ENCODE measurements around the gene TRAPPC6A. TPM values are rescaled to one million over a fixed set of nuclear protein-coding genes. Genes with fewer than 3 reads are reported as not detected.

TRAPPC6A gene
- total and polyA plus RNA-seq, 2 experiments from 2014 or later = 29.4 to 74.7 TPM

DNA sequence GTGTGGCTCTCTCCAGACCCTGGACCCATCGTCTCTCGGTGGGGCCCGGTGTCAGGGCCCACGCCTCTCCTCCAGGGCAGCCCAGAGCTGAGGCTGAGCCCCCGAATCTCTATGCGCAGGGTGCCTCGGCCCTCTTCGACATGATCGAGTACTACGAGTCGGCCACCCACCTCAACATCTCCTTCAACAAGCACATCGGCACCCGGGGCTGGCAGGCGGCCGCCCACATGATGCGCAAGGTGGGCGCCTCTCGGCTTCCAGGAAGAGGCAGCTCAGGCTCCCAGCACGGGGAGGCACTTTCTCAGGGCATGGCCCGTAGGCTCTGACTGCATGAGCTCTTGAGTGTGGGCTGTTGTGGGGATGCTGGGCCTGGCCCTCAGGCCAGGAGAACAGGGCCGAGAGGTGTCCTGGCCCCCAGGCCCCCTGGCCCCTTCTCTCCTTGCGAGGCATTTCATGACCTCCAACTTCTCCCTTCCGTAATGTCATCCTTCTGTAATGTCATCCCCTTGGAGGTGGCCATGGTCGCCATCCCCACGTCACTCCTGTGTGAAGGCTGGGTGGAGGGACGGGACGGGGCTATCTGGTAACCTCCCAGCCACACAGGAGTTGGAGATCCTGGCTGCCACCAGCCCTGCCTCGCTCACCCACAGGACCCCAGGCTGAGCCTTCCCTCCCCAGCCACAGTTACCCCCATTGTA lies 36.7 kb downstream of the TRAPPC6A start (continued):
- TF ChIP-seq, protein P1, sequence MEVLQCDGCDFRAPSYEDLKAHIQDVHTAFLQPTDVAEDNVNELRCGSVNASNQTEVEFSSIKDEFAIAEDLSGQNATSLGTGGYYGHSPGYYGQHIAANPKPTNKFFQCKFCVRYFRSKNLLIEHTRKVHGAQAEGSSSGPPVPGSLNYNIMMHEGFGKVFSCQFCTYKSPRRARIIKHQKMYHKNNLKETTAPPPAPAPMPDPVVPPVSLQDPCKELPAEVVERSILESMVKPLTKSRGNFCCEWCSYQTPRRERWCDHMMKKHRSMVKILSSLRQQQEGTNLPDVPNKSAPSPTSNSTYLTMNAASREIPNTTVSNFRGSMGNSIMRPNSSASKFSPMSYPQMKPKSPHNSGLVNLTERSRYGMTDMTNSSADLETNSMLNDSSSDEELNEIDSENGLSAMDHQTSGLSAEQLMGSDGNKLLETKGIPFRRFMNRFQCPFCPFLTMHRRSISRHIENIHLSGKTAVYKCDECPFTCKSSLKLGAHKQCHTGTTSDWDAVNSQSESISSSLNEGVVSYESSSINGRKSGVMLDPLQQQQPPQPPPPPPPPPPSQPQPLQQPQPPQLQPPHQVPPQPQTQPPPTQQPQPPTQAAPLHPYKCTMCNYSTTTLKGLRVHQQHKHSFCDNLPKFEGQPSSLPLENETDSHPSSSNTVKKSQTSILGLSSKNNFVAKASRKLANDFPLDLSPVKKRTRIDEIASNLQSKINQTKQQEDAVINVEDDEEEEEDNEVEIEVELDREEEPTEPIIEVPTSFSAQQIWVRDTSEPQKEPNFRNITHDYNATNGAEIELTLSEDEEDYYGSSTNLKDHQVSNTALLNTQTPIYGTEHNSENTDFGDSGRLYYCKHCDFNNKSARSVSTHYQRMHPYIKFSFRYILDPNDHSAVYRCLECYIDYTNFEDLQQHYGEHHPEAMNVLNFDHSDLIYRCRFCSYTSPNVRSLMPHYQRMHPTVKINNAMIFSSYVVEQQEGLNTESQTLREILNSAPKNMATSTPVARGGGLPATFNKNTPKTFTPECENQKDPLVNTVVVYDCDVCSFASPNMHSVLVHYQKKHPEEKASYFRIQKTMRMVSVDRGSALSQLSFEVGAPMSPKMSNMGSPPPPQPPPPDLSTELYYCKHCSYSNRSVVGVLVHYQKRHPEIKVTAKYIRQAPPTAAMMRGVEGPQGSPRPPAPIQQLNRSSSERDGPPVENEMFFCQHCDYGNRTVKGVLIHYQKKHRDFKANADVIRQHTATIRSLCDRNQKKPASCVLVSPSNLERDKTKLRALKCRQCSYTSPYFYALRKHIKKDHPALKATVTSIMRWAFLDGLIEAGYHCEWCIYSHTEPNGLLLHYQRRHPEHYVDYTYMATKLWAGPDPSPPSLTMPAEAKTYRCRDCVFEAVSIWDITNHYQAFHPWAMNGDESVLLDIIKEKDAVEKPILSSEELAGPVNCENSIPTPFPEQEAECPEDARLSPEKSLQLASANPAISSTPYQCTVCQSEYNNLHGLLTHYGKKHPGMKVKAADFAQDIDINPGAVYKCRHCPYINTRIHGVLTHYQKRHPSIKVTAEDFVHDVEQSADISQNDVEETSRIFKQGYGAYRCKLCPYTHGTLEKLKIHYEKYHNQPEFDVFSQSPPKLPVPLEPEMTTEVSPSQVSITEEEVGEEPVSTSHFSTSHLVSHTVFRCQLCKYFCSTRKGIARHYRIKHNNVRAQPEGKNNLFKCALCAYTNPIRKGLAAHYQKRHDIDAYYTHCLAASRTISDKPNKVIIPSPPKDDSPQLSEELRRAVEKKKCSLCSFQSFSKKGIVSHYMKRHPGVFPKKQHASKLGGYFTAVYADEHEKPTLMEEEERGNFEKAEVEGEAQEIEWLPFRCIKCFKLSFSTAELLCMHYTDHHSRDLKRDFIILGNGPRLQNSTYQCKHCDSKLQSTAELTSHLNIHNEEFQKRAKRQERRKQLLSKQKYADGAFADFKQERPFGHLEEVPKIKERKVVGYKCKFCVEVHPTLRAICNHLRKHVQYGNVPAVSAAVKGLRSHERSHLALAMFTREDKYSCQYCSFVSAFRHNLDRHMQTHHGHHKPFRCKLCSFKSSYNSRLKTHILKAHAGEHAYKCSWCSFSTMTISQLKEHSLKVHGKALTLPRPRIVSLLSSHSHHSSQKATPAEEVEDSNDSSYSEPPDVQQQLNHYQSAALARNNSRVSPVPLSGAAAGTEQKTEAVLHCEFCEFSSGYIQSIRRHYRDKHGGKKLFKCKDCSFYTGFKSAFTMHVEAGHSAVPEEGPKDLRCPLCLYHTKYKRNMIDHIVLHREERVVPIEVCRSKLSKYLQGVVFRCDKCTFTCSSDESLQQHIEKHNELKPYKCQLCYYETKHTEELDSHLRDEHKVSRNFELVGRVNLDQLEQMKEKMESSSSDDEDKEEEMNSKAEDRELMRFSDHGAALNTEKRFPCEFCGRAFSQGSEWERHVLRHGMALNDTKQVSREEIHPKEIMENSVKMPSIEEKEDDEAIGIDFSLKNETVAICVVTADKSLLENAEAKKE (CRISPR knock-in tag; IDR thresholded peaks at IDR 0.05) = no peak
- TF ChIP-seq ZNF331 (CRISPR knock-in tag; IDR thresholded peaks at IDR 0.05; ENCODE audit: low read depth) (no peak), JUNB (IDR thresholded peaks at IDR 0.05; ENCODE audit: unreplicated experiment) (no peak), EZH2phosphoT487 (IDR thresholded peaks at IDR 0.05; ENCODE audit: unreplicated experiment) (no peak), NANOG (IDR thresholded peaks at IDR 0.05; ENCODE audit: borderline replicate concordance) (no peak)
- TF ChIP-seq, protein P2, sequence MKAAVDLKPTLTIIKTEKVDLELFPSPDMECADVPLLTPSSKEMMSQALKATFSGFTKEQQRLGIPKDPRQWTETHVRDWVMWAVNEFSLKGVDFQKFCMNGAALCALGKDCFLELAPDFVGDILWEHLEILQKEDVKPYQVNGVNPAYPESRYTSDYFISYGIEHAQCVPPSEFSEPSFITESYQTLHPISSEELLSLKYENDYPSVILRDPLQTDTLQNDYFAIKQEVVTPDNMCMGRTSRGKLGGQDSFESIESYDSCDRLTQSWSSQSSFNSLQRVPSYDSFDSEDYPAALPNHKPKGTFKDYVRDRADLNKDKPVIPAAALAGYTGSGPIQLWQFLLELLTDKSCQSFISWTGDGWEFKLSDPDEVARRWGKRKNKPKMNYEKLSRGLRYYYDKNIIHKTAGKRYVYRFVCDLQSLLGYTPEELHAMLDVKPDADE (IDR thresholded peaks at IDR 0.05) = no peak
- TF ChIP-seq, protein P3, sequence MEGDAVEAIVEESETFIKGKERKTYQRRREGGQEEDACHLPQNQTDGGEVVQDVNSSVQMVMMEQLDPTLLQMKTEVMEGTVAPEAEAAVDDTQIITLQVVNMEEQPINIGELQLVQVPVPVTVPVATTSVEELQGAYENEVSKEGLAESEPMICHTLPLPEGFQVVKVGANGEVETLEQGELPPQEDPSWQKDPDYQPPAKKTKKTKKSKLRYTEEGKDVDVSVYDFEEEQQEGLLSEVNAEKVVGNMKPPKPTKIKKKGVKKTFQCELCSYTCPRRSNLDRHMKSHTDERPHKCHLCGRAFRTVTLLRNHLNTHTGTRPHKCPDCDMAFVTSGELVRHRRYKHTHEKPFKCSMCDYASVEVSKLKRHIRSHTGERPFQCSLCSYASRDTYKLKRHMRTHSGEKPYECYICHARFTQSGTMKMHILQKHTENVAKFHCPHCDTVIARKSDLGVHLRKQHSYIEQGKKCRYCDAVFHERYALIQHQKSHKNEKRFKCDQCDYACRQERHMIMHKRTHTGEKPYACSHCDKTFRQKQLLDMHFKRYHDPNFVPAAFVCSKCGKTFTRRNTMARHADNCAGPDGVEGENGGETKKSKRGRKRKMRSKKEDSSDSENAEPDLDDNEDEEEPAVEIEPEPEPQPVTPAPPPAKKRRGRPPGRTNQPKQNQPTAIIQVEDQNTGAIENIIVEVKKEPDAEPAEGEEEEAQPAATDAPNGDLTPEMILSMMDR (conservative IDR thresholded peaks at IDR 0.05; ENCODE audit: low read depth in 2 of 2) = no peak
